Muscle layer of colon (tissue), 2 donors: ENCODE measurements around the gene ASAP2.
A peak's percentile ranks its signal among the peaks of the same experiment; 100 is the strongest.
"Not testable (repeated sequence)": the region's sequence is repeated elsewhere in the genome, so short reads cannot be mapped to it uniquely, and the experiment has no call there.

Experiments used
- H3K27ac ChIP-seq: one replicate; pipeline ENCODE4 v1.7.0; 2013; ENCODE audit warnings: low read depth, mild to moderate bottlenecking, low read length, moderate library complexity
- H3K27me3 ChIP-seq, 2 donors: one replicate each; pipeline ENCODE4 v1.7.0; 2013; ENCODE audit warnings: low read length in 2 of 2, mild to moderate bottlenecking in 2 of 2; ENCODE audit not compliant: insufficient read depth in 2 of 2, control insufficient read depth in 1 of 2
- H3K36me3 ChIP-seq: one replicate; pipeline ENCODE4 v1.7.0; 2013; ENCODE audit warnings: mild to moderate bottlenecking, low read length; ENCODE audit not compliant: insufficient read depth
- H3K4me1 ChIP-seq: one replicate; pipeline ENCODE4 v1.7.0; 2013; ENCODE audit warnings: mild to moderate bottlenecking, low read length; ENCODE audit not compliant: insufficient read depth
- H3K4me3 ChIP-seq, 2 donors: one replicate each; pipeline ENCODE4 v1.7.0; 2013; ENCODE audit warnings: low read length in 2 of 2, low read depth in 1 of 2, mild to moderate bottlenecking in 1 of 2, moderate library complexity in 1 of 2
- H3K9ac ChIP-seq: one replicate; pipeline ENCODE4 v1.7.0; 2013; ENCODE audit warnings: low read length
- H3K9me3 ChIP-seq: one replicate; pipeline ENCODE4 v1.7.0; 2013; ENCODE audit warnings: mild to moderate bottlenecking, low read length
- donor health status: abdominal sarcoma.
- donor health status: Adenocarcinoma of cecum.

ASAP2 gene

DNA sequence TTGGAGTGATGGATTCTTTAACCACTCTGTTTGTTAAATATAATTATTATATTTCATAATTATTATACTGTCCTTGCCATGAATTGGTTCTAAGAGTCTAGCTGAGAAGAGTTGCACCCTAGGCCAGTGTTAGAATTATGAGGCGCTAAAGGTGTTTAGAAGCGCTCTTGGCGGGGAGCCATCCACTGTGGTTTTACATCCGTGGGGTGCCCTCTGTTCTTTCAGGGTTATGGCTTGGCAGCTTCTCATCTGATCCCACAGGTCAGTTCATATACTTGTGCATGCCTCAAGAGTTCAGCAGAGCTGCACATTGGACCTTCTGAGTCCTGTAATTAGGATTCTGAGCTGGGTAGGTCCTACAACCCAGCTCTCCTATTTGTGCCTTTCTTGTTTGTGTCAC, 9.1 kb downstream of the ASAP2 start:
- no peaks in the 10 kb centered on the region for H3K36me3 ChIP-seq
- H3K9me3 ChIP-seq = no peaks in the 10 kb centered on the region
- no peak overlapping the region for H3K27ac ChIP-seq
- H3K4me1 ChIP-seq = peaks cover 46% of the 10 kb centered on the region
- no peak overlapping the region for H3K9ac ChIP-seq
- H3K27me3 ChIP-seq = no peaks in the 10 kb centered on the region
- no peak overlapping the region for H3K4me3 ChIP-seq

GRCh38 chr2:9216143-9216542, 9.5 kb downstream of the ASAP2 start:
- not testable (repeated sequence) for H3K36me3 ChIP-seq, H3K4me3 ChIP-seq, H3K27me3 ChIP-seq, H3K9me3 ChIP-seq, H3K27ac ChIP-seq, H3K9ac ChIP-seq
- peaks cover 46% of the 10 kb centered on the region for H3K4me1 ChIP-seq

DNA sequence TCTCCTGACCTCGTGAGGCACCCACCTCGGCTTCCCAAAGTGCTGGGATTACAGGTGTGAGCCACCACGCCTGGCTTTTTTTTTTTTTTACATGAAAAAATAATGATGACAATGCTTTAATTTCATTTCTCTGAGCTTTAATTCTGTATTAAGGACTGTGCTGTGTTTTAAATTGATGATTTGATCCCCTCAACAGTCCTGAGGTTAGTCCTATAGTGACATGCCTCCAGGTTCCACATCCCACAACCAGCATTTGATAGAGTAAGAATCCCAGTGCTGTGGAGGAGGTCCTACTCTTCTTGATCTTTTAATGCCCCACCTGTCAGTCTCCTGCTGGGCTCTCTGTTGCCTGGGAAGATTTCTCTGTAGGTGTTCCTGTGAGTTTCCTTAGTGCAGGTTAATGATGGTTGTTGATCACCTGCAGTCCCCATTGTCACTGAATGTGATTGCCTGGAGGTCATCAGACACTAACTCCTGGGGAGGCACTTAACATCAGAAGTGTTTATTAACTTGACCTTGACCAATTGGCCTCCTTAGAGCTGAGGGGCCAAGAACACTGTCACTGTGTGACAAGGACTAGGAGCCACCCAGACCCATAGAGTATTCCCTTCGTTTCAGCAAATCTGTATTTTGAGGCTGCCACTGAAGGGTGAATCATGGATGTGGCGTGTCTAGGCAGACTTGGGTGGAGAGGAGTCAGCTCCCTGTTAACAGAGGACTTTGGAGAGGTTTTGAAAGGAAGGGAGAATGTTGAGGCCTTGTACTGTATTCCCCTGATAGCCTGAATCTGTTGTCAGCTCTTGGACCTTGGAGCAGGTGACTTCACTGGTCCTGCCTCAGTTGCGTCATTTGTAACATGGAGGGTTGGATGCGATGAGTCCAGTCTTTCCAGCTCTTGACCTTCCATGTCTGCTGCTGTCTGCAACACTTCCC, 11.5 kb downstream of the ASAP2 start:
- H3K4me1 ChIP-seq = peaks cover 41% of the 10 kb centered on the region
- H3K4me3 ChIP-seq = no peak overlapping the region
- H3K9me3 ChIP-seq = no peaks in the 10 kb centered on the region
- H3K9ac ChIP-seq = no peak overlapping the region
- no peaks in the 10 kb centered on the region for H3K36me3 ChIP-seq
- H3K27ac ChIP-seq = no peak overlapping the region
- no peaks in the 10 kb centered on the region for H3K27me3 ChIP-seq

- H3K9me3 ChIP-seq = no peaks in the 10 kb centered on the region
- no peaks in the 10 kb centered on the region for H3K36me3 ChIP-seq
- H3K4me1 ChIP-seq = peaks cover 41% of the 10 kb centered on the region
- no peak overlapping the region for H3K9ac ChIP-seq
- H3K27me3 ChIP-seq = no peaks in the 10 kb centered on the region
- H3K27ac ChIP-seq = no peak overlapping the region
- no peak overlapping the region for H3K4me3 ChIP-seq
These were observed 12.4 kb downstream of the ASAP2 start for GRCh38 chr2:9219027-9219445.

- Histone ChIP-seq H3K4me3 (no peak overlapping the region), H3K4me1 (peaks cover 36% of the 10 kb centered on the region)
These were observed 13.6 kb downstream of the ASAP2 start for GRCh38 chr2:9220201-9220600.

DNA sequence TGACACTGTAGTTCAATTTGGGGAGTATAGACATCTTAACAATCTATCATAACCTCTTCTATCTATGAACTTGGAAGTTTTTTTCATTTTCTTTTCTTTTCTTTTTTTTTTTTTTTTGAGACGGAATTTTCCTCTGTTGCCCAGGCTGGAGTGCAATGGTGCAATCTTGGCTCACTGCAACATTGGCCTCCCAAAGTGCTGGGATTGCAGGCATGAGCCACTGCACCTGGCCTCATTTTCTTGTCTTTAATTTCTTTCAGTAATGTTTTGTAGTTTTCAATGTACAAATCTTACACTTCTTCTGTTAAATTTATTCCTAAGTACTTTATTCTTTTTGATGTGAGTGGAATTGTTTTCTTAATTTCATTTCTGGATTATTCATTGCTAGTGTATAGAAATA, 14.6 kb downstream of the ASAP2 start:
- Histone ChIP-seq H3K9me3 (no peaks in the 10 kb centered on the region), H3K9ac (no peak overlapping the region), H3K4me3 (no peak overlapping the region), H3K27me3 (no peaks in the 10 kb centered on the region), H3K4me1 (peaks cover 36% of the 10 kb centered on the region), H3K36me3 (no peaks in the 10 kb centered on the region), H3K27ac (no peak overlapping the region)

More at GRCh38 chr2:9220201-9220600, 13.6 kb downstream of the ASAP2 start:
- H3K9me3 ChIP-seq = no peaks in the 10 kb centered on the region
- H3K36me3 ChIP-seq = no peaks in the 10 kb centered on the region
- no peaks in the 10 kb centered on the region for H3K27me3 ChIP-seq
- no peak overlapping the region for H3K9ac ChIP-seq
- no peak overlapping the region for H3K27ac ChIP-seq

- no peak overlapping the region for H3K27ac ChIP-seq
- H3K27me3 ChIP-seq = no peaks in the 10 kb centered on the region
- H3K9me3 ChIP-seq = no peaks in the 10 kb centered on the region
- no peak overlapping the region for H3K9ac ChIP-seq
- no peaks in the 10 kb centered on the region for H3K36me3 ChIP-seq
- no peak overlapping the region for H3K4me3 ChIP-seq
- H3K4me1 ChIP-seq = peaks cover 41% of the 10 kb centered on the region
These were observed 15.8 kb downstream of the ASAP2 start for GRCh38 chr2:9222239-9222892.

DNA sequence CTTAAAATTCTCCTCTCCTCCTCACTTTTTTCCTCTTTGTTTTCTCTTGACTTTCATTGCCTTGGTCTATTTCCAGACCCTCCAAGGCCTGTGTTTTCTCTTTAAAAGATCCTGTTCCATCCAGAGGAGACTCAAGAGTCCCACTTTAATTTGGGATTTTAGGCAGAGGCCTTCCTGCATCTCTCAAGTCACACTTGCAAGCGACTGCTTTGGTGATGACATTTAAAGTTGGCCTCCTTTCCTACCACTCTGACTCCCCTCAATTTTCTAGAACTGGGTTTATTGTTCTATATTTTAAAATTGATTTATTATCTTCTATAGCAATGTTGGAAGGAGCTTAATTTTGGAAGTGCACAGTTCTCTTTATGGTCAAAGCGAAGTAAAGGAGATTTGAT, 16.3 kb downstream of the ASAP2 start:
- H3K27me3 ChIP-seq = no peaks in the 10 kb centered on the region
- no peak overlapping the region for H3K9ac ChIP-seq
- no peak overlapping the region for H3K4me3 ChIP-seq
- peaks cover 46% of the 10 kb centered on the region for H3K4me1 ChIP-seq
- no peaks in the 10 kb centered on the region for H3K9me3 ChIP-seq
- peak overlapping the region; percentile 38 for H3K27ac ChIP-seq
- no peaks in the 10 kb centered on the region for H3K36me3 ChIP-seq

GRCh38 chr2:9225806-9226205, 19.2 kb downstream of the ASAP2 start:
- H3K9me3 ChIP-seq = no peaks in the 10 kb centered on the region
- no peak overlapping the region for H3K4me3 ChIP-seq
- peaks cover 57% of the 10 kb centered on the region for H3K4me1 ChIP-seq
- H3K36me3 ChIP-seq = no peaks in the 10 kb centered on the region
- no peak overlapping the region for H3K27ac ChIP-seq
- H3K27me3 ChIP-seq = no peaks in the 10 kb centered on the region
- no peak overlapping the region for H3K9ac ChIP-seq

DNA sequence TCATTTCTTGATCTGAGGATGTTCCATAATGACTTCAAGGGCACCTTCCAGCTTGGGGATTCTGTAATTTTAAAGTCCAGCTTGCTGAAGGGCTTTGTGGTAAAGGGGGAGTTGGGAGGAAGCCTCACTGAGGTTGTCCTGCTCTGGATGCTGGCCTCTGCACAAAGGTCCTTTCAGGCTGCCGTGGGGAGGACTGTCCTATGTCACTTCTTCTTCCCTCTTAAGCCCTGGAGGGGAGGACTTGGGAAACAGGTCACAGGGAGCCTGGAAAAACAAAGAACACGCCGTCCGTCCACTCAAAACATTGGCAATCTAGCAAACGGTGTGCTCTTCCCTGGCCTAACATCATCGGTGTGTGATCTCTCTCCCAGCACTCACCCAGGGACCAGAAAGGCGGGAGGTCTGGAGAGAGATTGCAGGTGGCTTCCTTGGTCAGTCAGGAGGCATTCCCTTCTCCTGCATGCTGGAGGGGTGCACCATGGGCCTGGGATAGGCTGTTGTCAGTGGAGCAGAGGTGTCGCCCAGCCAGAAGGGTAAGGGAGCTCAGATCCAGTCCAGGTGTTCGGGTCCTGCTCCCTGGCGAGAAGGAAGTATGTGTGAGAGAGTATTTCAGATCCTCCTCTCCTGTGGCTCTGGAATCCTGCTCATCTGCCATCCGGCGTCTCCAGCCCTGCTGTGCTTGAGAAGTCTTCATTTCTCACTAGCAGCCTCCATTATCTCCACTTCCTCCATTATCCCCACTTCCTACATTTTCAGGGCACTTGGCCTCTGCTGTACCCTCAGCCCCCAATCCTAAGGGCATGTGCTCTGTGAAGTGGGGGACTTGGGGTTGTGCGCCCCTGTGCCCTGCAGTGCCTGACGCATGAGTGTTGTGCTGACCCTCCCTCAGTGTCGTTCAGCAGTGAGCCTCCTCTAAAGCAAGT, 20.1 kb downstream of the ASAP2 start:
- Histone ChIP-seq H3K36me3 (no peaks in the 10 kb centered on the region), H3K4me1 (peaks cover 66% of the 10 kb centered on the region), H3K27me3 (no peaks in the 10 kb centered on the region), H3K9ac (no peak overlapping the region), H3K4me3 (no peak overlapping the region), H3K27ac (no peak overlapping the region), H3K9me3 (no peaks in the 10 kb centered on the region)

- no peak overlapping the region for H3K4me3 ChIP-seq
- H3K9me3 ChIP-seq = no peaks in the 10 kb centered on the region
- peaks cover 67% of the 10 kb centered on the region for H3K4me1 ChIP-seq
- H3K9ac ChIP-seq = no peak overlapping the region
- H3K36me3 ChIP-seq = no peaks in the 10 kb centered on the region
- no peak overlapping the region for H3K27ac ChIP-seq
- no peaks in the 10 kb centered on the region for H3K27me3 ChIP-seq
These were observed 21.6 kb downstream of the ASAP2 start for GRCh38 chr2:9228088-9228751.
